Inferior parietal cortex (tissue), 1 donor: ENCODE measurements around the gene SFSWAP.
"Not testable (repeated sequence)": the region's sequence is repeated elsewhere in the genome, so short reads cannot be mapped to it uniquely, and the experiment has no call there.

Experiments used
- DNase-seq: peaks from one replicate; pipeline ENCODE4 v3.0.0-alpha.2; 2016; ENCODE audit errors: extremely low spot score

The SFSWAP gene

GRCh38 chr12:131710464-131711457, at the start of gene SFSWAP:
Gene SFSWAP, plus strand, starts transcription at chr12:131711090. Its CDS starts 140 bp downstream, at chr12:131711230.
- peak; percentile 82 for DNase-seq

DNA sequence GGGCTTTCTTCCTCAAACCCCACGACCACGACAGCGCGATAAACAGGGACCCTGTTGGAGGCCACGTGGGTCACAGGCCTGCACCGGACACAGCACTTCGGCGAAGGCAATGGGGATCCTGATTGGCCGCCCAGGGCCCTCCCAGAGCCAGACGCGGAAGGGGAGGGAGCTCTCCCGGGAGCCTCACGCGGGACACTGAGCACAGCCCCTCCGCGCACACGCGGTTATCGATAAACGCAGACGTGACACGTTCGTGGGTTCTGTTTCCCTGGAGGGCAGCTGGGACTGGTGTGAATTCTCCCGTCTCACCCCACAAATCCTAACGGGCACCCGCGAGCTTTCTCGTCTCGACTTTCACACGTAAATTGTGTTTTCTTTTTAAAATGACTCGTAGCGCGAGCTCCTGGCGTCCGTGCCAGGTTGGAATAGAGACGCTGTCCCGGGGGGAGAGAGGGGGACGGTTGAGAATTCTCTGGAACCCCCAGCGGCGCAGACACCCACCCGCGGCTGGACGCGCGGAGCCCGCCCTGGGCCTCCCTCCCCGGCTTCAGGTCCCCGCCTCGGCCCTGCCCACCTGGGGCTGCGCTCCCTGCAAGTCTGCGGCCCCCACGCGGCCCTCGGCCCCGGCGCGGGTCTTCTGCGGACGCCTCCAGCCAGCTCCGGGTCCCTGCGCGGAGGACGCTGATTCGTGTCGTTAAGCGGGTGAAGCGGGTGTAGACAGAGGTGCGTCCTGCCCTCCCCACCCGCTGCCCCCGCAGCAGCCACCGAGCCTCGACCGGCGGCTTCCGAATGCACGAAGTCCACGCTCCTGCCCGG, 49.5 kb upstream of the SFSWAP start:
- DNase-seq, result not testable (repeated sequence)

GRCh38 chr12:131661986-131662288, 49.0 kb upstream of the SFSWAP start:
- DNase-seq, result not testable (repeated sequence)

DNA sequence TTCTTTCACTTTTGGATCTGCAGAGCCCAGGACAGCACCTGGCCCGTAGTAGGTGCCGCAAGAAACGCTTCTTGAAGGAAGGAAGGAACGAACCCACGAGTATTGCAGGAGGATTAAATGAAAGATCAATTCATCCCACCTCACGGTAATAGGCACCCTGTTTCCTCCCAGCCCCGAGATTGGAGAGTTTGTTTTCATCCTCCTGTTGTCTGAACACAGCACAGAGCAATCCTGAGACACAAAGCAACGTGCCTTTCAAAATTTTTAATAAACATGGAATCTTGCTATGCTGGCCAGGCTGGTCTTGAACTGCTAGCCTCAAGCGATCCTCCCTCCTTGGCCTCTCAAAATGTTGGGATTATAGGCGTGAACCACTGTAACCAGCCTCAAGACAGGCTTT, 48.5 kb upstream of the SFSWAP start:
- DNase-seq, result not testable (repeated sequence)

DNA sequence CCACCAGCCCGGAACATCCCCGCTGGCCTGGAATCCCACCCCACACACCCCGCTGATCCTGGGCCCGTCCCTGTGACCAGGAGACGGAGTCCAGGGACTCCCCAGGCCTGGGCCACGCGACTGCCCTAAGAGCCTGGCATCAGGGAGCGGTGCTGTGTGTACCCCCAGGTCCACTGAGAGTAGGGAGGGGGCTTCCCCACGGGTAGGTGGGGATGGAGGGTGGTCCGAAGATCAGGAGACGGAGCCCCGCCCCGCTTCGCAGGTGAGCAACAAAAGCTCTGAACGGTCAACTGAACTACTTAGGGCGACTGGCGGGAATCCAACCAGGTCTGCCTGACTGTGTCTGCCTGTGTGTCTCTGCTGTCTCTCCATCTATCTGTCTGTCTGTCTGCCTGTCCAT, 45.2 kb upstream of the SFSWAP start:
- DNase-seq, result not testable (repeated sequence)

- not testable (repeated sequence) for DNase-seq
Measured at GRCh38 chr12:131666486-131666885, 44.4 kb upstream of the SFSWAP start.

DNA sequence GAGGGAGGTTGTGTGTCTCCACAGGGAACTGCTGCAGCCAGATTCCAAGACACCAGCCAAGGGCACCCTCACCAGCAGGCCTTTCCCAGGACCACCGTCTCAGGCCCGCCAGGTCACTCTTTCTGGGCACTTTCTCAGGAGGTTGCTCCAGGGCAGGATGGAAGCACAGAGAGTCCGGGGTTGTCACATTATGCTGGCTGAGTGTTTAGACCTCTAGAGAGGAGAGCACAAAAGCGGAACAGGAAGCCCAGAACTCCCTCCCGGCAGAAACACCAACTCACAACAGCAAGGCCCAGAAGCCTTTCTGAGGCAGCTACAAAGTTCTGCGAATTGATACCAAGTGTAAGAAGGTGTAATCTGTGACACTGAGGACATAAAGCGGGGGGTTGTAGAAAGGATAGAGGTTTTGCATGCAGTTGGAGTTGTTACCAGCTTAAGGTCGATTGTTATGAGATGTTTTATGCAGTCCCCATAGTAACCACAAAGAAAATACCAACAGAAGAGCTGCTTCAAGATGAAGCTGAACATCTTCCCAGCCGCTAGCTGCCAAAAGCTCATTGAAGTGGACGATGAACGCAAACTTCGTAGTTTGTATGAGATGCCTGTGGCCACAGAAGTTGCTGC, 43.8 kb upstream of the SFSWAP start:
- DNase-seq, result not testable (repeated sequence)

GRCh38 chr12:131671276-131671675, 39.6 kb upstream of the SFSWAP start:
- no peak for DNase-seq

DNA sequence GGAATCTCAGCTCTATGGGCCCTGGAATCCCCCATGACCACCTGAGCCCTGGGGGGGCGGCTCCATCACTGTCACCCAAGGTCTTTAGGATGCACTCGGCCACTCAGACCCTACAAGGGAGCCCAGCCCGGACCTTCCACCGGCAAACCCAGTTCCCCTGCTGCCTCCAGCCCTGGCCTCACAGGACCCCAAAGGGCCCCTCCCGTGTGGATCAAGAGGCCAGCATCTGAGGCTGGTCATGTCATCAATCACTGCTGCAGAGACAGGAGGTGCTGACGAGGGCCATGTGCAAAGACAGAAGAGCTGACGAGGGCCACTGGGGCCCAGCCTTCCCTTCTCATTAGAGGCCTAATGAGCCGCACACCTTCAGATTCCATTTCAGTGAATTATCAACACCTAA, 39.0 kb upstream of the SFSWAP start:
- no peak for DNase-seq

DNA sequence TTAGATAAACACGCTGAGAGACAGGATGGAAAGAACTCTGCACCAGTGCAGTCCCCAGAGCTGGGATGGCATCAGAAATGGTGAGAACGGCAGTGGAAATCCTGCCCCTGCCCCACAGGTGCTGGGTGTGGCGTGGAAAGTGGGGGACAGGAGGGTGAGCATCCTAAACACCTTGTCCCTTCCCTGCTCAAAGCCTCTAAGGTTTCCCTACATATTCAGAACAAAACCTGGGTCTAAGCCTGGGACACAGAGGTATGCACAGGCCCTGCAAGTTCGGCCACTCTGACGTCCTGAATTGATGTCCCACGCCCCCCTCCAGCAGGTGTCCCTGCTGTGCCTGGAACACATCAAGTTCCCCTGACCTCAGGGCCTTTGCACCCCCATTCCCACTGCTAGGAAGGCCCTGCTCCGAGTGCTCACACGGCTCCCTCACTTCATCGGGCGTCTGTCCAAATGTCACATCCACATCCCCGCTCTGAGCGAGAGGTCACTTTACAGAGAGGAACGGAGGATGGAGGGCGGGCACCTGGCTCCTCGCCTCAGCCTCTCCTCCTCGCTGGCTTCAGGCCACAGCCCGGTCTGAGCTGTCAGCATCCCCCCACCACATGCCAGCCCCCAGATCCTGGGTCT, 38.5 kb upstream of the SFSWAP start:
- no peak for DNase-seq

GRCh38 chr12:131672941-131673887, 37.7 kb upstream of the SFSWAP start:
- no peak for DNase-seq

DNA sequence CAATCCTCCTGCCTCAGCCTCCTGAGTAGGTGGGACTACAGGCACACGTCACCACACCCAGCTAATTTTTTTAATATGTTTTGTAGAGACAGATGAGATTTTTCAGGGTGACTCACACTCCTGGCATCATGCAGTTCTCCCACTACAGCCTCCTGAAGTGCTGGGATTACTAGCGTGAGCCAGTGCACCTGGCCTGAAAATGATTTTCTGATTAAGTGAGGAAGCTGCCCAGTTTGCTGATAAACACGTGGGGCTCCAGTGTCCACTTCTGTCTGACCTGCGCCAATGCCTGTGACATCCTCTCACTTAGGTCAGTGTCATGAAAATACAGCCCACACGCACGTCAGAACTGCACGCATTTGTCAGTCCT, 37.0 kb upstream of the SFSWAP start:
- DNase-seq, result no peak

GRCh38 chr12:131674373-131674772, 36.5 kb upstream of the SFSWAP start:
- no peak for DNase-seq

GRCh38 chr12:131675126-131676080, 35.5 kb upstream of the SFSWAP start:
- no peak for DNase-seq

DNA sequence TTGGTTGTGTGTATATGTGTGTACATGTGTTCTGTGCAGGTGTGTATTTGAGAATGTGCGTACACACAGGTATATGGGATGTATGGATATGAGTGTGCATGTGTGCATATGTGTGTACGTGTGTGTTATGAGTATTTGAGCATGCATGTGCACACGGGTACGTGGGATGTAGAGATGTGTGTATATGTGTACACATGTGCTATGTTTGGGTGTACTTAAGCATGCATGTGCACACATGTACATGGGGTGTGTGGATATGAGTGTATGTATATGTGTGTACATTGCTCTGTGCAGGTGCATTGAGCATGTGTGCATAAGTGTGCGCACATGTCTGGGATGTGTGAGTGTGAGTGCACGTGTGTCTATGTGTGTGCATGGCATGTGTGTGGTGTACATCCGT, 34.3 kb upstream of the SFSWAP start:
- DNase-seq, result no peak

- DNase-seq, result not testable (repeated sequence)
Measured at GRCh38 chr12:131677067-131677466, 33.8 kb upstream of the SFSWAP start.

- DNase-seq, result no peak
Measured at GRCh38 chr12:131677699-131678098, 33.2 kb upstream of the SFSWAP start.

DNA sequence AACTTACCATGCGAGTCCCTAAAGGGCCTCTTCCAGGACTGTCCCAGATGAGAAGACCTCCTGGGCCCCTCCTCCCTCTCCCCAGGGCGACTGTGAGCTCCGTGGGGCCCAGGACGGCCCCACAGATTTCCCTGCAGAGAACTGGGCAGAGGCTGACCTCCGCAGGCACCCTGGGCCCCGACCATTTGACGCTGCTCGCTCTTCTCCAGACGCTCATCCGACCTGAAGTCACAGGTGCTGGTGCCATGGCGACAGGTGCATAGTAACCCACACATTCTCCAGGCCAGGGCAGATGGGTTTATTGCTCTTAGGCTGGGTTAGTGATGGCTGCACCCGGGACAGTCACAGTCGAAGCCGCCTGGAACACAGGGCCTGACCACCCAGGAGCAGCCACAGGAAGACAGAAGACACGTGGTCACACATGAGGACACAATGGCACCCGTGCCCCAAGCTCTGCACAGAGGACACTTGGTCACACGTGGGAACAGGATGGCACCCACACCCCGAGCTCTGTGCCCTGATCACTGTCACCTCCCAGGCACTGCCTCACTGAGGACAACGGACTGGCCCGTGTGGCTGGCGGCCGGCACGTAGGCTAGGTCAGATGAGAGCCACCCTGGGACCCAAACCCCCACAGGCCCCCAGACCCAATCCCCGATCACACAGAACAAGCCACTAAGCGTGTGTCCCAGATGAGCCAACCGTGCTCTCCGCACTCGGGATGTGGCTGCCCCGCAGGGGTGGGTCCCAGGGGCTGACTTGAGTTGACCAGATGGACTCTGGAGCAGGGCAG, 32.3 kb upstream of the SFSWAP start:
- DNase-seq, result not testable (repeated sequence)

DNA sequence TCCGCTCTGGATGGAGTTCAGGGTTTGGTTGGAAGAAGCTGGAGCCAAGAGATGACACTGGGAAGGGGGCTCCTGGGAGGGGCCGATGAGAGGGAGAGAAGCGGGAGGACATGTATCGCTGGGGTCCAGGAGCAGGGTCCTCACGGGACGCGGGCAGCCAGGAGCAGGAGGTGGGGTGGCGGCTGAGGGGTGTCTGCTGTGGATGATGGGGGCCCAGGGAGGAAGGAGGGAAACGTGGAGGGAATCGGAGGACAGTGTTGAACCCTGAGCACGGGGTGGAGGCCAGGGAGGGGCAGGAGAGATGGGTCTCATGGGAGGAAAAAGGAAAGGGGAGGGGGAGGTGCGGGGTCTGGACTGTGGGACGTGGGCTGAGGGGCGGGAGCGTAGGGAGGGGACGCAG, 31.7 kb upstream of the SFSWAP start:
- DNase-seq, result not testable (repeated sequence)
